RWPE1 (cell line): ENCODE data around the gene BMP7.

ENCODE experiments used
- CTCF ChIA-PET: fragments of 350-600 bp; sonication (Branson Sonifier 250); formaldehyde crosslinking; extraction: SDS; loops from one replicate; lab custom pipeline; 2021; lab: Yijun Ruan, JAX
- POLR2A ChIA-PET: fragments of 400-600 bp; formaldehyde crosslinking; extraction: SDS; loops from one replicate; lab custom pipeline; 2020; ENCODE audit warnings: antibody characterized with exemption; ENCODE audit not compliant: low non-redundant PET; lab: Yijun Ruan, JAX
- DNase-seq: peaks from one replicate; pipeline ENCODE4 v3.0.0; 2012; ENCODE audit warnings: low spot score
- H3K27ac ChIP-seq: fragments of 450-650 bp; 2 replicates; pipeline ENCODE4 v1.5.1; 2017
- CTCF ChIP-seq: fragments of 450-650 bp; conservative IDR thresholded peaks from 2 replicates; pipeline ENCODE4 v1.5.1; 2017; ENCODE audit warnings: low read depth, mild to moderate bottlenecking

Gene BMP7

GRCh38 chr20:57260934-57261333, 5.5 kb downstream of the BMP7 start:
- no peak overlapping the region for H3K27ac ChIP-seq
- no peak for DNase-seq
- ChIA-PET POLR2A (no interaction called here), CTCF (interaction anchor here (0.9 to 1.1 kb wide), 2 partner anchors 13 to 85 kb away, joined by 3 read pairs; no protein-coding TSS in a partner anchor)
- no peak for TF ChIP-seq CTCF

GRCh38 chr20:57259938-57260921, 6.2 kb downstream of the BMP7 start:
- no peak overlapping the region for H3K27ac ChIP-seq
- no peak for DNase-seq
- ChIA-PET POLR2A (no interaction called here), CTCF (interaction anchor here (0.6 to 1.5 kb wide), 3 partner anchors 11 to 169 kb away, joined by 3 to 4 read pairs (median 3); no protein-coding TSS in a partner anchor)
- no peak for TF ChIP-seq CTCF

DNA sequence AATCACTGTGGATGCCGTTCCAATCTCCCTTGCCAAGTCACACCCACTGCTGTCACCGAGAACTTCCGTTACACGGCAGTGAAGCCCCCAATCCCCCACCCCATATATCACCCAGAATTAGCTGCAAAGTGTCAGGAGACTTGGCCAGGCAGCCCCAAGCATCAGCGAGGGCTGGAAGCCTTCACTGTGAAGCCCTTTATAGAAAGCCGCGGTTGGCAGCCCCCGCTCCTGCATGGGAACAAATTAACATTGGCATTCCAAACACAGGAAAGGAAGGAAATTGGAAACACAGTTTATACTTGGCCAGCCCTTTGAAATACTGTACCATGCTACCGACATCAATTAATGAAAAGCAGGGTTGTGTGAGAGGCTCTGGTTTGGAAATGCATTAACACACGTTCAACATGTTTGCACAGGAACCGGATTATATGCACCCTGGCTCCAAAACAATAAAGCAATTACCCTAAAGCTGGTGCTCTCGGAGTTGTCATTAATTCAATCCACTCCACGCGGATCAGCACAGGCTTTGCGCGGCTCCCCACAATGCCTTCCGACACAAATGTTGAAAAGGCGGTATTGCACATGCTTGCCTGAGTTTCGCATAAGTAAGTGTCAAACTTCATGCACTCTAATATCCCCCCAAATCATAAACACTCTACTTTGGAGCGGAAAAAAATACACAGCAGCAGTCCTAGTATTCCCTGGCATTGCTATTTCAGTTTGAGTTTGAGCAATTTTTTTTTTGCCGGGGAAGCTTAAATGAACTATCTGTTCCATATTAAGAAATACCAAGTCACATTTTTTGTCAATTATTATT, 7.1 kb downstream of the BMP7 start:
- DNase-seq = no peak
- POLR2A ChIA-PET = no interaction called here
- TF ChIP-seq CTCF = no peak
- CTCF ChIA-PET = interaction anchor here (0.6 to 1.5 kb wide), 3 partner anchors 11 to 168 kb away, joined by 3 to 4 read pairs (median 4); no protein-coding TSS in a partner anchor
- no peak overlapping the region for H3K27ac ChIP-seq

DNA sequence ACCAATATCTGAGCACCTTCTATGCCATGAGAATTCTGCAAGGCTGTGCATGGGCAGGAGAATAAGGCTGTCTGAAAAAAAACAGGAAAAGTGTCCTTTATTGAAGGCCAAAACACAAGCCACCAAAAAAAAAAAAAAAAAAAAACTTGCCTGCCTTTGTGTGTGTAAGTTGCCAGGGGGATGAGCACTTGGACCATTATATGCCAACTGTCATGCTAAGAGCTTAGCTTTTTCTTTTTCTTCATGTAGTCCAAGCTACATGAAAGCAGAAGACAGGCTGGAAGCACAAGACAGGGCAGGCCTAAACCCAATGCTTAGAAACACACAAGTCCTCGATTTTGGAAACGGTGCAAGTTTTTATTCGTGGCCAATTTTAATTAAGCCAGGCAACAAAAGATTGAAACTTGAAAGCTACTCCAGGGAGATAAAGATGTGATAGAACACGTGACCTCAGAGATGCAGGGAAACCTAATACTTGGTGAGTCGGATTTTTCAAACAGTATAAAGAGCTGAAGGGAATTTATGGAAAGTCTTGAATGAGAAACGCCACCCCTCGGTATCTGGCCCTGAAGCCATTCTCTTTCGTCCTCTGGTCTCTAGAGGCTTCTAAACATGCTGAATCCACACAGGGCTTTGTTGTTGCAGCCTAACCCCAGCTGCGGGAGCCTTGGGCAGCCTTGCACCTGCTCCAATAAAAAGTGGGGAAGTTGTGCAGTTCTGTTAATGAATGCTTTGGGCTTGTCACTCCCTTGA, 8.6 kb downstream of the BMP7 start:
- no peak for DNase-seq
- POLR2A ChIA-PET = no interaction called here
- CTCF ChIA-PET = interaction anchor here (0.6 to 0.9 kb wide), 7 partner anchors 9 to 1581 kb away, joined by 3 to 5 read pairs (median 3); no protein-coding TSS in a partner anchor
- H3K27ac ChIP-seq = no peak overlapping the region
- TF ChIP-seq CTCF = no peak

DNA sequence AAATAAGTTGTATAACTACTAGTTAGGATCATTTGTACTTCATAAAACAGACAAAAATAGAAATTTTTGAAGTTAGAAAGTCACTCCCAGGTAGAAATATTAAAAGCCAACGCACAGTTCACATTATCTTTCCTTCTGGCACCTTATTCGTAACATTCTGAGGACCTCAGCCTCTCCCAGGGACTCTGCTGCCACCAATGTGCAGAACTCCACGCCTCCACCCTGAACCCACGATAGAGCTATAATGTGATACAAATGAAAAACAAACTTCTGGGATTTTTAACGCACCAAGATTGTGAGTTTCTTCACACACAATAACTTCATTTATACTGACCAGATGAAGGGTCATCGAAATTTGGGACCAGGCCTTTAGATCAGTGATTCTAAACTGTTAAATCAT, 9.5 kb downstream of the BMP7 start:
- no peak overlapping the region for H3K27ac ChIP-seq
- TF ChIP-seq CTCF = no peak
- ChIA-PET POLR2A (no interaction called here), CTCF (interaction anchor here (0.7 to 0.8 kb wide), 3 partner anchors 8 to 67 kb away, joined by 3 read pairs; no protein-coding TSS in a partner anchor)
- DNase-seq = no peak
